HG02763 (cell line): Measurements from ENCODE around the gene PSMB7.

Experiments used
- ATAC-seq: cut with Tn5 transposase; IDR thresholded peaks from one replicate; pipeline ENCODE4 v1.9.1; 2021; ENCODE audit warnings: mild to moderate bottlenecking, moderate library complexity; ENCODE audit not compliant: unreplicated experiment

Gene PSMB7

DNA sequence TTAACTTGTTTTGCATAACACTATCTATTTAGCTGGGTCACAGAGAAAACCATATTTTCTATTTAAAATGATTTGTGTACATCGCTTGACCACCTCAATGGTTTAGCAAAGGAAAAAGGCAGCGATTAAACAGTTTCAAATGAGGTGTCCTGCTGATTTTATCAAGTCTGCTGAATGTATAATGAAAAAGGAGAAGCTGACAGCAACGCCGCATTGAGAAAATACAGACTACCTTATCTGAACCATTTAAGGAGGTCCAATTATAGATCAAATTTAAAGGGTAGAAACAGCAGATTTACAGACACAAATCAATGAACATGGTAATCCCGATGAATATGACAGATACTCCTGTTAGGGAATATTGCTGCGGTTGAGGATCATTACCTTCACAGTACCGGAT lies 29.6 kb downstream of the PSMB7 start:
- ATAC-seq = no peak

DNA sequence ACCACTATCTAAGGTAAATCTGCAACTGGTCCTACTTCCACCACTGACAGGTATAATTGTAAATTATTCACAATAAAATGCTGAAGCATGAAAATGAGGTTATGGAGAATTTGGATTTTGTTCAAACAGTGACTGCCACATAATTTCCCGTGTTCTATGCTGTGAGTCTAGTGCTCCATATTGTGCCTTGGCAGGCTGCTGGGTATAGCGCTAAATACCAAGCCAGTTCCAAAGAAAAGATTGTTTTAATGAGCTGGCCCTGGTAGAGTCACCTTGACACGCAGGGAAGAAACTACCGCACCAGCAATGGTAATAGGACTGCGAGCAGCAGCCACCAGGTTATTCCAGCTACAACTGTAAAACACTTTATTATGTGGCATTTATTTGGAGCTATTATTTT lies 30.4 kb downstream of the PSMB7 start:
- no peak for ATAC-seq

DNA sequence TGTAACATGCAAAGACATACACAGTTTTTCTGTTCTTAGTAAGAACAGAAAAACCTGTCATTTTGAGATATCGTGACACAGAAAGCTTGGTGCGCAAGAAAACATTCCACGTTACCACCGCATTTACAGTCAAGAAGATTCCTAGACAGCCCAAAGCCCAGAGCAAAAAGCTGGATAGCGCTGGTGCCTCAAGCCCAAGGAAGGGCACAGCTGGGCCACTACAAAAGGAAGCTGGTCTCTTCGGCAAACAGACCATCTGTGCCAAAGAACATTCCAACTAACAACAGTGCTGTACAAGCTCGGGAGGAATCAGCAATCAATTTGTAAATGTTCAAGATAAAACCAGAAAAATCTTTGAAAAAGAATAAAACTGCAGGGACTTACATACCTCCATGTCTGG lies 31.0 kb downstream of the PSMB7 start:
- ATAC-seq = no peak

DNA sequence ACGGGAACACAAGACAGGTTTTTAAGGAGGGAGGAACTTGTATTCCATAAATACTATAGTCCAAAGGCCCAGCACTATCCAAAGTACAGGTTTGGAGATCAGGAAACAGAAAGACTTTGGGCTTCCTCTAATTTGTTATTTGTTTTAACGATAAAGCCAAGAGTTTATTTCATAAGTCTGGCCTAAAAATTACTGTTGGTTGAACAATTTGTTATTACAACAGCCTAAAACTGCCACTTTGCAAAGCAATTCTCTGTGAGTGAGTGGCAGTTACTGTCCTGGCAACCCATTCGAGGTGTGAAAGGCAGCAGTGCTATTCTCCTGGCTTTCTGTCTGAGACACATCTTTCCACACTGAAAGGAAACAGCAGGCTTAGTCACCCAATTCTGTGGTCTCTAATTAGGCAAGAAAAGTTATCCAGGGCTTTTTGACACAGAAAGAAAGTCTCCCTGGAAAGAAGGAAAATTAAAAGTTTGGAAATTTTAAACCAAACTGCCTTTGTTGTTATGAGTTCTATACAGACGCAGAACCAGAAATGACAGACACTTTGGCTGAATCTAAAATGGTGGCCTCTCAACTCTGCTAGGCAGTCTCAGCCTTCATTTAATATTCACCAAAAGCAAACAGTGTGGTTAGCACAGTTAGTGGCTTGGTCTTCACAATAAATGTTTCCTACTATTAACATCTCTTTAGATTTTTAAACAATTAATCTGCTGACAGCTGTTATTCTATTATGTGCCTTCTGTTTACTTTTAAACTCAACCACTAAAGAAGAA lies 33.9 kb downstream of the PSMB7 start:
- no peak for ATAC-seq

DNA sequence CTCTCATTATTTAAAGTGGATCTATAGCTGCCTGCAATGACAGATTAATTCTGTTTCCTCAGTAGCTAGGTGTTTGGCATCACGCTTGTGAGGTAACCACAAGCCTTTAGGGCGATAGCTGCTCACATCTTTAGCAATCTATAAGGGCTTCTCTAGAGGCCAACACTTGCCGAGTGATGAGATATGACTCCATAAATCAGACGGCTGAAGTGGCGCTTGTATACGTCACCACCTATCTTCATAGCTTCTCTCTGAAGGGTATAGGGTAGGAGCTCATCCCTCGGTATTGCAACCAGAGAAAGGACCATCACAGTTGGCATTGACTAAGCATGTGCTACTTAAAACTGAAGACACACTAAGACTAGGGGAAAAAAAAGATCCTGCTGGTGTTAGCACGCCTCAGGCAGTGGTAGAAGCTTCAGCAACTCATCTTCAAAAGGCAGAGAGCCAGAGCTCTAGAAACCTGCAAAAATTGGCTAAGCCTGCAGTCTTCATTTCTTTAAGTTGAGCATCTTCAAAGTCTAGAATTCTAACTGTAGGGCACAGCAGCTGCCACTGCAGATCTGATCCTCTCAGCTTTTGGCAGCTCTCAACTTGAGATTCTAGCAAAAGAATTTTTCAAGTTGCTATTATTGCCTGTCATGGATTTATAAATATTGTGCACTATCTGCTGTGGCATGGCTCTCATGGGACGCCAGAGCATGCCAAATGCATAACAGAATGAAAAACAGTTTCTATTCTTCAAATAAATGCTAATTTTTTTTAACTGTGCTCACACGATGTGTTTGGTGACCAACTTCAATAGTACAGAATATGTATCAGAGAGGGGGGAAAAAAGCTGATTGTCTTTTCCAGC lies 37.5 kb downstream of the PSMB7 start:
- ATAC-seq = no peak

DNA sequence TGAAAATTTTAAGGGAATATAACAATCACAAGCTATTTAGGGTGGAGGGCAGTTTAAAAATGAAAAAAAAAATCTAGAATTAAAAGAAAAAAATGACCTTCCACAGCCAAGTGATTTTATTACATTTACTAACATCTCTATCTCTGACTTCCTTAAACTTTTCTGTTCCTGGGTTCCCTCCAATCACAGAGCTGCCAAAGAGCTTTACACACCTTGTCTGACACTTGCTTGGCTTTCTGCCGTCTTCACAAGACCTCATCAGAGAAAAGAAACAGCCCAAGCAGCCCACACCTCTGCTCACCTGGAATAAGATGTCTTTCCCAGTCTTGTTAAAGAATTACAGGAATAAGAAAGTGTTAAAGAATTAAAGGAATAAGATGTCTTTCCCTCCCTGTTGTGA lies 38.9 kb downstream of the PSMB7 start:
- ATAC-seq = no peak

DNA sequence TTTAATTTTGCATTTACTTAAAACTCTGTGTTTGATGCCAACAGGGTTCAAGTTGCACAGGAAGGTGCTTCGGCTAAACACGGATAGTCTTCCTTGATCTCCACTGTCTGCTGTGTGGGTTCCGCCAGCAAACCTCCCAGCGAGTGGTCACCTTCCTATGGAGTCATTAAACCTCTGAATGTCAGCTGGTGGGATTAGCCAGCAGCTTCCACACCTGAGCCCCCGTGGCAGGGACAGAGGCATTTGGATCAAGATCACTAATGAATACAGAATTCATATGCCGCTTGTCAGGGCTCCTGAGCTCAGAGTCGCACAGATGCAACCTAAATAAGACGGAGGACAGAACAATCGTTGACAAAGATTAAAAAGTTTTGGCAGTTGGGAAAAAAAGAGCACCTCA lies 39.5 kb downstream of the PSMB7 start:
- ATAC-seq = no peak

DNA sequence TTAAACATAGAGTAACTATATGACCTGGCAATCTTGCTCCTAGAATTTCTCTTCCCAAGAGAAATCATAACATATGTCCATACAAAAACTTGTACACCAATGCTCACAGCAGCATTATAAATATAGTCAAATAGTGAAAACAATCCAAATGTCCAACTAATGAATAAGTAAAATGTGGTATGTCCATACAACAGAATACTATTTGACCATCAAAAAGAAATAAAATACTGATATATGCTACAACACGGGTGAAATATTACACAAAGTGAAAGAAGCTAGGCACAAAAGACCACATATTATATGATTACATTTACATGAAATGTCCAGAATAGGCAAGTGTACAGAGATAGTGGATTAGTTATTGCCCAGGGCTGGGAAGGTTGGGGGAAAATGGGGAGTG lies 41.4 kb downstream of the PSMB7 start:
- no peak for ATAC-seq

DNA sequence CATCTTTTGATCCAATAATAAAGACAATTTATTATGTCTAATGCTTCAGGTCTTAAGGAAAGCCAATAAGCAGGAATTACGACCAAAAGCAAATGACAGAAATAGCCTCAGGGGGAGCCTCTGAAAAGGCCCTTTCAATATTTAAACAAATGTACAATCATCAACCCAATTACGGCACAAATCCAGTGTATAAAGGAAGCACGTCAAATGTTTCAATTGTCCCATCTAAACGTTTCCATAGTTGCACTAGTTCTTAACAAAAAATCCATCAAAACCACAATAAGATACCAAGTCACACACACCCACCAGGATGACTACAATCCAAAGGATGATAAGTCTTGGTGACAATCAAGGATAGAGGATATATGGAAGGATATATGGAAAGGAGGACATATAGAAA lies 41.9 kb downstream of the PSMB7 start:
- no peak for ATAC-seq

DNA sequence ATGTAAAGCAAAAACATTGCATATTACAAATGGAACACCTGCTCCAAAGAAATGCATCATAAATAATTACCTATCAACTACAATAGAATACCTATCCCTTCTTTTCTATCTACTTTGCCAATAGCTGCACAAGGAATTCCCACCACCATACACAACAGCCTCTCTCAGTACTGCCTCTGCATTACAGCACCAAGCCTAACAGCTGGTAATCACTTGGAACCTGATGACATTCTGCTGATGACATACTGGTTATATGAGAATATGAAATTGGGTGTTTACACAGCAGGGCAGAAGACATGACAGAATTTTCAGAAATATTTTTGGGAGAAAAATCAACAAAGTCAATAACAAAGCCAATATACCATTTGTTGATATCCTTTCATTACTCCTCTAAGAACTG lies 43.2 kb downstream of the PSMB7 start:
- no peak for ATAC-seq

DNA sequence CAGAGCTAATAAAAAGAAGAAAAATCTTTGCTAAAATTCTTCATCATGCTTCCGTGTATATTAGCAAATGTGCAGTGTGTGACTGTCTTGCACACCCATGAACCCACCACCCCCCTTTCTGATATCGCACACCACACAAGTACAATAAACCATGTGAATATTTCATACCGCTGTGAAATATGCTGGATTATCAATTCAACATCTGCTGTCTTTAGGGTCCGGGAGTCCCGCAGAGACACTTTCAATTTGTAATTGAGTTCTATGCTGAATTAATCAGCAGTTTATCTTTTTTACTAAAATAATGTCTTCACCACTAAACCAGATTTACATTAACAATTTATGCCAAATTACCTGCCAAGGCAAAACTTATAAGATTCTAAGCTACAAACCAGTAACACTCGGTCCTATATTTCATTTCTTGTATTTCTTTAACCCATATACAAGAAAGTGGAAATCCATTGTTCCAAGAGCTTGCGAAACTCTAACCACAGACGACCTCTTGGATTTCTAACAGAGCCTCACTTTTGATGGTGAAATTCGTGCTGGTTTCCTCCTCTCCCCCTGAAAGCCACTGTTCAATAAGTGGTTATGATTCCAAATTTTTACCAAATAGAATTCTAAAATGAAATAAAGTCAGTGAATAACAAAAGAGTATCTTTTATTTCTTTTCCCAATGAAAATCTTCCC lies 44.2 kb downstream of the PSMB7 start:
- ATAC-seq = no peak

DNA sequence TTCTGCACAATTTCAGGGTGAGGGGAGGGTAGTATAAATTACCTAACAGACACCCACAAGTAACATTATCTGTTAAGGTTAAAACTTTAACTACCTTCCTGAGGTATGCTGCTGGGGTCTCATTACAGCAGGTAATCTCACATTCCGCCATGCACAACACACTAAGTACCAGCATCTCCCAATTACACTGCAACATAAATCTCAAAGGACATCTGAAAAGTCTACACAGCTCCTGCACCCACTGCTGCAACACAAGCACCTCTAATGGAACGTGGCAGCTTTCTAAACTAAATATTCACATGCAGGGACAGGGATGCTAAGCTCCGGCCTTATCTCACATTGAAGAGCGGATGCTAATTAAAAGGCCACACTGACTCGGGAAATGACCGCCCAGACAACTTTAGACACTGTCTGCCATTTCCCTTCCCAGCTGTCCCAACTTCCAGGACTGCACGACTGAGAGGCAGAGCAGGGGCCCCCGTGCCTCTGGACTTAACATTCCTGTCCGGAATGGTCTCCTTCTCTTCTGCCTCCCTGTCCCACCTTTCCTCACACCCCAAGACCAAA lies 45.9 kb downstream of the PSMB7 start:
- no peak for ATAC-seq

DNA sequence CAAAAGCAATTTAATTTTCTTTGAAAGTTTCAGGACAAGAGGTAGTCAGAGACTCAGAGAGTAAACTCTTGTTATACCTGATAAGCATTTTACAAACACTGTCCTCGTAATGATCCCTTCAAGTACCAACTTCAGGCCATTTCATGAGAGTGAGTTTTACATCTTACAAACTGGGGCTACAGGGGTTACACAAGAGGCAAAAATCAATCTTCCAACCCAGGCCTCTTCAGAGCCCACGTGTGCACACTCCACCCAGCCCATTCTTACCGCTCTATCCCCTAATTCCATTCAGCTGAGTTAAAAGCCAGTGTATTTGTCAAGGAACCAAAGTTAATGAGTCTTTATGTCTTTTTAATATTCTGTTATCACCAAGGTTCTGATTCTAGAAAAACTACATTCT lies 46.5 kb downstream of the PSMB7 start:
- ATAC-seq = no peak

DNA sequence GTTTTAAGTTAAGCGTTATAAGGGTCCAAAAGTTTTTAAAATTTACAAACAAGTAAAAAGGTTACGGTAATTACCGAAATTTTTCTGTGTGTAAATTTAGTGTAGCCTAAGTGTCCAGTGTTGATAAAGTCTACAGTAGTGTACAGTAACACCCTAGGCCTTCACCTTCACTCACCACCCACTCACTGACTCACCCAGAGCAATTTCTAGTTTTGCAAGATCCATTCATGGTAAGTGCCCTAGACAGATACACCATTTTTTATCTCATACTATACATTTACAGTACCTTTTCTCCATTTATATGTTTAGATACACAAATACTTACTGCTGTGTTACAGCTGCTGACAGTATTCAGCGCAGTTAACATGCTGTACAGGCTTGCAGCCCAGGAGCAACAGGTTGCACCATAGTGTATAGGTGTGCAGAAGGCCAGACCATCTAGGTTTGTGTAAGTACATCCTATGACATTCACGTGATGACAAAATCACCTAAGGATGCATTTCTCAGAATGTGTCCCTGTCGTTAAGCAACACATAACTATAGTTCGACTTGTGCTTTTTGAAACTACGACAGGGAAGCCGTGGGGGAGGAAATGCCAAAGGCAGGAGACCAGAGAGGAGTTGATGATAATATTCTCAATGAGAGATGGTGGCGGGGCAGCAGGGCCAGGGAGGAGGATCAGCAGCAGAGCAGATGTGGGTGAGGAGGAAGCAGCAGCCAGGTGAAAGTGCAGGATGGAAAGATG lies 48.6 kb downstream of the PSMB7 start:
- no peak for ATAC-seq

DNA sequence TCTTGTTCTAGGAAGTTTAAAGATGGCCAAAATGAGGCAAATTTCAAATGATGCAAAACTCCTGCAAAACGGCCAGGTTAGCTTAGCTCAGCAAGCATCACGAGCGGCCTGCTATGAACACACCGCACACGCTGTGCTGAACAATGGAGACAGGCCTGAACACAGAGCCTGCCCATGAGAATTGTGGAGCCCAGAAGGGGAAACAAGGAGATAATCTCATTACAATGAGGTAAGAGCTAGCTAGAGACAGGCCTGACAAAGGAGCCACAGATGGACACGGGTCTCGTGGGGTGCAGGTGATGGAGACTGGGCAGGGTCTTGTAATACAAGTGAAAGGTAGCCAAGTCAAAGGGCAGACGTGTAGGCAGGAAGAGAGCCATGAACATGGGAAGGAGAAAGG lies 50.2 kb downstream of the PSMB7 start:
- no peak for ATAC-seq

DNA sequence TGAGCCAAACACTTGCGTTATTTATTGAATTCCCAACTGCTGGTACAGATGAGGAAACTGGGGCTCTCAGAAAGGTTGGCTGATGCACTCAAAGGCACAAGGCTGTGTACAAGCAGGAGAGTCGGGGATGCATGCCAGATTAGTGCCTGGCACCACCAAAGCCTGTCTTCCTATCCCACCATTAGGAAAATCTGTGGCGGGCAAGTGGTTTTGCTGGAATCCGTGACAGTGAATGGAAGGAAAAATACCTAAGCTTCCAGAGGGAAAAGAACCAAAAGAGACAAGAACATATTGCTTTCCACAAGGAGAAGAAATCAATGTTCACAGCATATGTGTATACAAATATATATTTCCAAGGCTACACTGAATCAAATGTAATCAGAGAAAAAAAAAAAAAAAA lies 51.1 kb downstream of the PSMB7 start:
- ATAC-seq = no peak

DNA sequence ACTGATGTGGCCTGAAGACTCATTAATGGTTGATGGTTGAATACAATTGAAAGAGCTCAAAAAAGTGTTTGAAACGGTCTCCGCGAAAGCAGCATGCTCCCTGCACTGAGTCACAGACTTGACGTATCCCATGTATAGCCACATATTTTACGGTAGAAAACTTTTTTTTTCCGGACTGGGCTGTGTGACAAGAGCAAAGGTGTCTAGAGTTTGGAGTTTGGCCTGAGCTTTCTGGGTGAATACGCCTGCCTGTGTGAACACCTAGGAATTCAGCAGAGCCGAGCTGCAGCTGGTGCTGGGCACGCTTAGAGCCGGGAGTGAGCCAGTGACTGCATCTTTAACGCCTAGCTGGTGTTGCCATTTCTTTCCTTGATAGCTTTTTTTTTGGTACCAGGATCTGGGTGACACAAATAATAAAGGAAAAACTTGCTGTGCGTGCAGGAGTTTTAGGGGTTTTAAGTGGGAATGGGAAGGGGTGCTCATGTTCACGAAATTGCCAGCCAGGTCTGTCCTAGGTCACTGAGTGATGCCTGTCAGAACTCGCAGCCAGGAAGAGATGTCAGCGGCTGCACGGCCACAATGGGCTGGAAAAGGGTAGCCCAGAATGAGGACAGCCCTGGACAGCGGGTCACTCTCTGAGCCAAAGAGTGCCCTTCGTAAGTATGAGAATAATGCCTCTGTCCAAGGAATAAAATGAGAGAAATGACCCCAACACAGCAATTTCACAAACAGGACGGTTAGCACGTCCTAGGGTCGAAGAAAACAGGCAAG lies 51.7 kb downstream of the PSMB7 start:
- ATAC-seq = no peak

DNA sequence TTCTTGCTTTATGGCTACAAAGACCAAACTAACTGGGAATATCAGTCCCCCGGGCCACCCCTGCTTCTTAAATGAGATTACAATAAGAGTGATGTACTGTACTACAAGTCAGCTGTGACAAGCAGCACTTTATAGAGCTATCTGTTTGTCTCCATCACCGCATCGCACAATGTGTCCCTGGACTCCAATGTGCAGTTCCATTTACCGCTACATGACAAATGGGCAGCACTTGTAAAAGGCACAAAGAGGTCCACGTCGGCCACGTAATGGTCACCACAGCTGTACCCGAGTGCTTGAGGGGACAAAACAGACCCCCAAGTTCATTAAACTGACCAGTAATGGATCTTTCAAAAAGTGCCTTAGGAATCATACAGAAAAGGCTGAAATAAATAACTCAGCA lies 54.1 kb downstream of the PSMB7 start:
- no peak for ATAC-seq

DNA sequence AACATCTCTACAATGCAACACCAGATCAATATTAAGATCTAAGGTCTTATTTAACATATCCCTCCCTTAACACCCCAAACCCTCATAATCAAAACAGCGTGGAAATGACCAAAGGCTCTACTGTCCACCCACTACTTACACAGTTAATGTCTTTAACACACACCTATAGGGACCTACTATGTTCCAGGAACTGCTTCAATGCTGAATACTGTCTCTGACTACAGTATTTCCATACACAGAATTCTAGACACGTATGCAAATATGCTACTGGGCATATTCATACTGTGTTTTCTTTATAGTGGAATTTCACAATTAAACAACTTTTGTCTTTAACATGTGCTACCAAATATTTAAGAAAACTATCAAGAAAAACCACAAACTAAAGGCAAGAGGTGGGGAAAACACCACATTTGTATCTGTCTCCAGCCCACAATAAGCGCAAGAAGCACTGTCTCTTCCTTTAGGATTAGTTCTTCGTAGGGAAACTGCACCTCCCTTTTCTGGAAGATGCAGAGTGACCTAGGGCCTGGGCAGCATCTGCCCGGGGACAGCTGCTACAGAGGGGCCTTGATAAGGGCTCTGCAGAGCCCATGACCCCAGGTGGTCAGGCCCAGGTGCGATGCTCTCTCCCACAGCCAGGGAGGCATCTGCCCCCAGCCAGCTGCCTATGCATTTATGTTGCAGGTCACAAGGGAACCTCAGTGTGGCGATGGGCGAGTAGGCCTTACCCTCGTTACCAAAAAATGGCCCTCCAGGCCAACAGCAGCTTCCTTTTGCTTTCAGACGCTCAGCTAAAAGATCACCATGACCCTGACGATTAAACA lies 55.2 kb downstream of the PSMB7 start:
- no peak for ATAC-seq
